HepG2 (cell line): ENCODE measurements around the gene U2AF1.
"Not testable (repeated sequence)": the region's sequence is repeated elsewhere in the genome, so short reads cannot be mapped to it uniquely, and the experiment has no call there.

ENCODE experiments used
- CBX1 ChIP-seq: IDR thresholded peaks from one replicate; pipeline ENCODE4 v1.6.1; 2016; ENCODE audit warnings: antibody characterized with exemption, low read depth
- CTCF ChIP-seq: sonication (generic); formaldehyde crosslinking; IDR thresholded peaks from 2 replicates; pipeline ENCODE4 v1.5.0; 2020; ENCODE audit warnings: mild to moderate bottlenecking, missing genetic modification reagents, moderate library complexity
- PBX2 ChIP-seq: IDR thresholded peaks from 2 replicates; pipeline ENCODE4 v1.6.1; 2016; ENCODE audit warnings: control low read depth
- PHF8 ChIP-seq: sonication (generic); formaldehyde crosslinking; IDR thresholded peaks from 2 replicates; pipeline ENCODE4 v1.5.0; 2020; ENCODE audit warnings: missing genetic modification reagents
- ZNF768 ChIP-seq: sonication (generic); formaldehyde crosslinking; IDR thresholded peaks from 2 replicates; pipeline ENCODE4 v1.4.0; 2020; ENCODE audit warnings: missing genetic modification reagents

DNA sequence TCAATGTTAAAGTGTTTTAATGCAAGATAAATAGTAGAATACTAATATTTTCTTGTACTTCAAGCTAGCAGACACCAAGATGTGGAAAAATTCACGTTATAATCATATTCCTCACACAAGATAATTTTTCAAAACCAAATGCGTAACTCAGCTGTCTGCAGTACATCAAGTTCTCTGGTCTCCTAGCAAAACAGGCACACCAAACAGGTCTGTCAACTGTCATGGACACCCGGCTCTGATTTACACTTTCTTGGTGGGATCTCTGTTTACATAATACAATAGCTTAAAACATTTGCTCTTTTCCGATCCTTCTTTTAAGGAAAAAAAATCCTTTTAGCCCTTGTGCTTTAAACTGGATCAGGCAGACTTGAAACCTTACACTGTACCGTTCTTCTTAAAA is 5.7 kb downstream of the U2AF1 start:
- not testable (repeated sequence) for TF ChIP-seq PBX2 (CRISPR knock-in tag); CTCF (CRISPR knock-in tag); CBX1; ZNF768 (CRISPR knock-in tag); PHF8 (CRISPR knock-in tag)
